GM13977 (cell line): ENCODE measurements around the gene IL15RA.
"Not testable (repeated sequence)": the region's sequence is repeated elsewhere in the genome, so short reads cannot be mapped to it uniquely, and the experiment has no call there.

ENCODE experiments used
- DNase-seq: peaks from one replicate; pipeline ENCODE4 v3.0.0; 2012; ENCODE audit warnings: low spot score
- in situ Hi-C: fragments of 300-500 bp; cut with MboI; formaldehyde crosslinking; loops from one replicate; pipeline ENCODE4 v1.12.0; 2022; ENCODE audit warnings: low sequenced_read_pairs, low pct_unique_long_range_greater_than_20kb, mixed read lengths, inconsistent platforms; ENCODE audit not compliant: unreplicated experiment
- TF ChIP-seq, protein P1 (sequence below): IDR thresholded peaks from 2 replicates; pipeline ENCODE4 v1.5.1; 2012; ENCODE audit warnings: mild to moderate bottlenecking, control low read depth; ENCODE audit not compliant: insufficient read depth; ENCODE audit errors: extremely low read depth, missing control alignments

IL15RA gene

GRCh38 chr10:5964736-5965135 is 12.6 kb downstream of the IL15RA start:
- peak; percentile 2 for DNase-seq
- TF ChIP-seq, protein P1, sequence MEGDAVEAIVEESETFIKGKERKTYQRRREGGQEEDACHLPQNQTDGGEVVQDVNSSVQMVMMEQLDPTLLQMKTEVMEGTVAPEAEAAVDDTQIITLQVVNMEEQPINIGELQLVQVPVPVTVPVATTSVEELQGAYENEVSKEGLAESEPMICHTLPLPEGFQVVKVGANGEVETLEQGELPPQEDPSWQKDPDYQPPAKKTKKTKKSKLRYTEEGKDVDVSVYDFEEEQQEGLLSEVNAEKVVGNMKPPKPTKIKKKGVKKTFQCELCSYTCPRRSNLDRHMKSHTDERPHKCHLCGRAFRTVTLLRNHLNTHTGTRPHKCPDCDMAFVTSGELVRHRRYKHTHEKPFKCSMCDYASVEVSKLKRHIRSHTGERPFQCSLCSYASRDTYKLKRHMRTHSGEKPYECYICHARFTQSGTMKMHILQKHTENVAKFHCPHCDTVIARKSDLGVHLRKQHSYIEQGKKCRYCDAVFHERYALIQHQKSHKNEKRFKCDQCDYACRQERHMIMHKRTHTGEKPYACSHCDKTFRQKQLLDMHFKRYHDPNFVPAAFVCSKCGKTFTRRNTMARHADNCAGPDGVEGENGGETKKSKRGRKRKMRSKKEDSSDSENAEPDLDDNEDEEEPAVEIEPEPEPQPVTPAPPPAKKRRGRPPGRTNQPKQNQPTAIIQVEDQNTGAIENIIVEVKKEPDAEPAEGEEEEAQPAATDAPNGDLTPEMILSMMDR, result no peak
- in situ Hi-C loops, result no loop called here

GRCh38 chr10:5963591-5963990 is 13.8 kb downstream of the IL15RA start:
- in situ Hi-C loops, result no loop called here
- no peak for DNase-seq
- TF ChIP-seq, protein P1, result no peak

- DNase-seq, result peak; percentile 3
- in situ Hi-C loops, result no loop called here
- TF ChIP-seq, protein P1, result no peak
These were observed 14.3 kb downstream of the IL15RA start for GRCh38 chr10:5963071-5963470.

DNA sequence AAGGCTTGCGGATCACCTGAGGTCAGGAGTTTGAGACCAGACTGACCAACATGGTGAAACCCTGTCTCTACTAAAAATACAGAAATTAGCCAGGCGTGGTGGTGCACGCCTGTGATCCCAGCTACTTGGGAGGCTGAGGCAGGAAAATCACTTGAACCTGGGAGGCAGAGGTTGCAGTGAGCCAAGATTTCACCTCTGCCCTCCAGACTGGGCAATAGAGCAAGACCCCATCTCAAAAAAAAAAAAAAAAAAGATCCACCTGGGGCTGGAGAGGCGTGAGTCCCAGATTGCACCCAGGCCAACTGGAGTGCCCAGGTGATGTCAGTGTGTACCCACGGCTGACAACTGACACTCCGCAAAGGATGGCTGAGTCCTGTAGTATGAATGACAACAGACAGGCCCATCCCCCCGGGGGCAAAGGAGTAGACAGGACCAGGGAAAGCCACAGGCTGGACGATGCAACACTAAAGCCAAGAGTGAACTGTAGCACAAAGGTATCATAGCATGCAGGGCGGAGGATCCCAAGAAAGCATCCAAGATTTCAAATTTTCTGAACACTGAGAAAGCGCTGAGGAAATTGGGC is 14.9 kb downstream of the IL15RA start:
- peak; percentile 5 for DNase-seq
- in situ Hi-C loops, result not testable (repeated sequence)

- in situ Hi-C loops, result no loop called here
- no peak for DNase-seq
- TF ChIP-seq, protein P1, result no peak
These were observed 15.8 kb downstream of the IL15RA start for GRCh38 chr10:5961405-5962100.

DNA sequence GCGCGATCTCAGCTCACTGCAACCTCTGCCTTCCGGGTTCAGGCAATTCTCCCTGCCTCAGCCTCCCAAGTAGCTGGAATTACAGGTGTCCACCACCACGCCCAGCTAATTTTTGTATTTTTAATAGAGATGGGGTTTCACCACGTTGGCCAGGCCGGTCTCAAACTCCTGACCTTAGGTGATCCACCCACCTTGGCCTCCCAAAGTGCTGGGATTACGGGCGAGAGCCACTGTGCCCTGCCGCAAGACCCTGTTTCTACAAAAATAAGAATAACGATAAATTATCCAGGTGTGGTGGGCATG is 16.4 kb downstream of the IL15RA start:
- DNase-seq, in situ Hi-C loops: not testable (repeated sequence)

GRCh38 chr10:5960070-5960972 is 17.0 kb downstream of the IL15RA start:
- TF ChIP-seq, protein P1, result no peak
- in situ Hi-C loops, result no loop called here
- no peak for DNase-seq
